Measurements from ENCODE around the gene TASOR.

TASOR gene

GRCh38 chr3:56691165-56692000 lies 8.3 kb upstream of the TASOR start:
- no peak overlapping the region for H3K4me3 ChIP-seq (replicated peaks in 1 of 2; ENCODE audit: low read depth in 2 of 2, low read length in 2 of 2)
- no peak for TF ChIP-seq CTCF (IDR thresholded peaks at IDR 0.05; ENCODE audit: low read depth, low read length)
- DNase-seq (ENCODE audit: low read depth in 2 of 2) = peak in 1 of 2 donors; percentile 70

GRCh38 chr3:56689303-56689702 lies 6.2 kb upstream of the TASOR start:
- DNase-seq (ENCODE audit: low read depth in 2 of 2) = no peak
- no peak for TF ChIP-seq CTCF (IDR thresholded peaks at IDR 0.05; ENCODE audit: low read depth, low read length)
- no peak overlapping the region for H3K4me3 ChIP-seq (replicated peaks in 1 of 2; ENCODE audit: low read depth in 2 of 2, low read length in 2 of 2)

GRCh38 chr3:56688191-56688590 lies 5.1 kb upstream of the TASOR start:
- no peak for DNase-seq (ENCODE audit: low read depth in 2 of 2)
- no peak for TF ChIP-seq CTCF (IDR thresholded peaks at IDR 0.05; ENCODE audit: low read depth, low read length)
- H3K4me3 ChIP-seq (replicated peaks in 1 of 2; ENCODE audit: low read depth in 2 of 2, low read length in 2 of 2) = no peak overlapping the region

- DNase-seq (ENCODE audit: low read depth in 2 of 2) = no peak
- no peak overlapping the region for H3K4me3 ChIP-seq (replicated peaks in 1 of 2; ENCODE audit: low read depth in 2 of 2, low read length in 2 of 2)
- no peak for TF ChIP-seq CTCF (IDR thresholded peaks at IDR 0.05; ENCODE audit: low read depth, low read length)
Measured at GRCh38 chr3:56684029-56684428, 964 bp upstream of the TASOR start.

- DNase-seq (ENCODE audit: low read depth in 2 of 2) = peak; percentile 73 to 79
- peak; percentile 3 for TF ChIP-seq CTCF (IDR thresholded peaks at IDR 0.05; ENCODE audit: low read depth, low read length)
- peak overlapping the region; percentile 66 to 80 for H3K4me3 ChIP-seq (replicated peaks in 1 of 2; ENCODE audit: low read depth in 2 of 2, low read length in 2 of 2)
Measured at GRCh38 chr3:56682462-56683121, 473 bp downstream of the TASOR start.

- DNase-seq (ENCODE audit: low read depth in 2 of 2) = no peak
- TF ChIP-seq CTCF (IDR thresholded peaks at IDR 0.05; ENCODE audit: low read depth, low read length) = no peak
Measured at GRCh38 chr3:56681984-56682461, 1.0 kb downstream of the TASOR start.

More at GRCh38 chr3:56681984-56682461, 1.0 kb downstream of the TASOR start:
- H3K4me3 ChIP-seq (replicated peaks in 1 of 2; ENCODE audit: low read depth in 2 of 2, low read length in 2 of 2) = peak overlapping the region; percentile 66 to 80

Data from cardiac fibroblast (primary cell).